ENCODE data around the gene PRKG1. TPM values are rescaled to one million over a fixed set of nuclear protein-coding genes. Genes with fewer than 3 reads are reported as not detected.

Gene PRKG1
- total and polyA plus RNA-seq, 2 donors (not counting 1 experiment from before 2014, with no cell fraction given), result not detected

DNA sequence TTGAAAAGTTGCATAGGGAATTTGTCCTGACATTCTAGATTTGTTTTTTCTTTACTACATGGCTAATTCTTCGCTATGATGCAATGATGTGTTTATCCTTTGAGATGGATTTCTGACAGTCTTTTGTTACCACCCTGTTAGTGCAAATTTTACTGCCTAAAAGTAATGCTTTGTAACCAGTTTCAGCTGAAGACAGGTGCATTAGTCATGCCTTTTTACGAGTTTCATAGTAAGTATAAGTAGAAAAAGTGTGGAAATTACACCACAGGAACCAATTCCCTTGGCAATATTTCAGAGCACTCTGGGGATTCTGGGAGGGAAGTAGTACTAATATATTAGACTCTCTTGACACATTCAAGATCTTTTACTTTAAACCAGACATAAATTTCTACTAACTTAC lies 982.0 kb downstream of the PRKG1 start:
- Histone ChIP-seq H3K79me2 (ENCODE audit: control insufficient read depth, insufficient read depth, low read length) (no peaks in the 10 kb centered on the region), H3K27ac (ENCODE audit: low read length in 2 of 2) (no peak overlapping the region), H3K4me3 (ENCODE audit: control extremely low read depth in 1 of 5, extremely low read depth in 1 of 5, insufficient read depth in 1 of 5, low read depth in 2 of 5, low read length in 4 of 5) (no peak overlapping the region), H3K27me3 (replicated peaks in 1 of 4; ENCODE audit: control extremely low read depth in 1 of 4, control insufficient read depth in 3 of 4, insufficient read depth in 4 of 4, low read length in 3 of 4) (no peaks in the 10 kb centered on the region), H3K9ac (ENCODE audit: low read length) (no peak overlapping the region), H2AFZ (ENCODE audit: insufficient read depth, low read depth, low read length, poor library complexity, severe bottlenecking) (no peak overlapping the region), H3K36me3 (replicated peaks in 1 of 2; ENCODE audit: control extremely low read depth in 1 of 2, control insufficient read depth in 1 of 2, extremely low read depth in 1 of 2, insufficient read depth in 2 of 2, low read length in 1 of 2) (no peaks in the 10 kb centered on the region), H3K4me2 (replicated peaks; ENCODE audit: low read depth, low read length, poor library complexity, severe bottlenecking) (no peak overlapping the region), H3K4me1 (ENCODE audit: control insufficient read depth in 2 of 2, insufficient read depth in 2 of 2, low read length in 2 of 2) (no peaks in the 10 kb centered on the region), H4K20me1 (ENCODE audit: control insufficient read depth, insufficient read depth, low read length, poor library complexity, severe bottlenecking) (no peaks in the 10 kb centered on the region), H3K9me3 (ENCODE audit: control extremely low read depth in 1 of 3, control insufficient read depth in 2 of 3, insufficient read depth in 1 of 3, low read length in 2 of 3) (no peaks in the 10 kb centered on the region)
- TF ChIP-seq, protein P1, sequence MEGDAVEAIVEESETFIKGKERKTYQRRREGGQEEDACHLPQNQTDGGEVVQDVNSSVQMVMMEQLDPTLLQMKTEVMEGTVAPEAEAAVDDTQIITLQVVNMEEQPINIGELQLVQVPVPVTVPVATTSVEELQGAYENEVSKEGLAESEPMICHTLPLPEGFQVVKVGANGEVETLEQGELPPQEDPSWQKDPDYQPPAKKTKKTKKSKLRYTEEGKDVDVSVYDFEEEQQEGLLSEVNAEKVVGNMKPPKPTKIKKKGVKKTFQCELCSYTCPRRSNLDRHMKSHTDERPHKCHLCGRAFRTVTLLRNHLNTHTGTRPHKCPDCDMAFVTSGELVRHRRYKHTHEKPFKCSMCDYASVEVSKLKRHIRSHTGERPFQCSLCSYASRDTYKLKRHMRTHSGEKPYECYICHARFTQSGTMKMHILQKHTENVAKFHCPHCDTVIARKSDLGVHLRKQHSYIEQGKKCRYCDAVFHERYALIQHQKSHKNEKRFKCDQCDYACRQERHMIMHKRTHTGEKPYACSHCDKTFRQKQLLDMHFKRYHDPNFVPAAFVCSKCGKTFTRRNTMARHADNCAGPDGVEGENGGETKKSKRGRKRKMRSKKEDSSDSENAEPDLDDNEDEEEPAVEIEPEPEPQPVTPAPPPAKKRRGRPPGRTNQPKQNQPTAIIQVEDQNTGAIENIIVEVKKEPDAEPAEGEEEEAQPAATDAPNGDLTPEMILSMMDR (IDR thresholded peaks at IDR 0.05), result no peak
- no peak for TF ChIP-seq EZH2 (IDR thresholded peaks at IDR 0.05; ENCODE audit: borderline replicate concordance, insufficient read depth, low read depth, low read length, poor library complexity, severe bottlenecking)
- H3K4me3 Mint-ChIP-seq, result no peak overlapping the region
- ATAC-seq (ENCODE audit: low read depth) (no peak), DNase-seq (no peak)
- WGBS (ENCODE audit: insufficient coverage), result no CpG with 5 or more reads among the region's 2 CpGs
- H3K27me3 Mint-ChIP-seq, result no peaks in the 10 kb centered on the region
- H3K27ac Mint-ChIP-seq, result no peak overlapping the region
- POLR2A ChIA-PET, result no interaction called here
- intact Hi-C loops (cut with micrococcal nuclease), result no loop called here
- H3K4me1 Mint-ChIP-seq, result no peaks in the 10 kb centered on the region
- CTCF ChIA-PET, result no interaction called here
- no peaks in the 10 kb centered on the region for H3K9me3 Mint-ChIP-seq (ENCODE audit: insufficient read depth)

DNA sequence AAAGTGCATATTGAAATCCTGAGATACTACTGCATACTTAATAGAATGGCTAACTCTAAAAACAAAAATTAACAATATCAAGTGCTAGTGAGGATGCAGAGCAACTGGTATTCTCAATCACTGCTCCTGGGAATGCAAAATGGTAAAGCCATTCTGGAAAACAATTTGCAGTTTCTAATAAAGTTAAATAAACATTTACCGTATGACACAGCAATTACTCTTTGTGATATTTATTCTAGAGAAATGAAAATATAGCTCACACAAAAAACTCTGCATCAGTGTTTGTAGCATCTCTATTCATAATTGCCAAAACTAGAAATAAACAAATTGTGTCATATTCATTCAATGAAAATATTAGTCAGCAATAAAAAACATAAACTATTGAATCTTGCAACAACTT lies 984.8 kb downstream of the PRKG1 start:
- ATAC-seq (ENCODE audit: low read depth) (no peak), DNase-seq (no peak)
- intact Hi-C loops (cut with micrococcal nuclease), result no loop called here
- CTCF ChIA-PET, result no interaction called here
- H3K4me1 Mint-ChIP-seq, result no peaks in the 10 kb centered on the region
- H3K79me2 ChIP-seq (ENCODE audit: control insufficient read depth, insufficient read depth, low read length), result no peaks in the 10 kb centered on the region
- no peaks in the 10 kb centered on the region for H3K36me3 ChIP-seq (replicated peaks in 1 of 2; ENCODE audit: control extremely low read depth in 1 of 2, control insufficient read depth in 1 of 2, extremely low read depth in 1 of 2, insufficient read depth in 2 of 2, low read length in 1 of 2)
- no CpG with 5 or more reads among the region's 1 CpG for WGBS (ENCODE audit: insufficient coverage)
- H3K9me3 Mint-ChIP-seq (ENCODE audit: insufficient read depth), result no peaks in the 10 kb centered on the region
- no peak overlapping the region for H3K4me2 ChIP-seq (replicated peaks; ENCODE audit: low read depth, low read length, poor library complexity, severe bottlenecking)
- POLR2A ChIA-PET, result no interaction called here
- H3K27ac ChIP-seq (ENCODE audit: low read length in 2 of 2), result no peak overlapping the region
- H3K4me1 ChIP-seq (ENCODE audit: control insufficient read depth in 2 of 2, insufficient read depth in 2 of 2, low read length in 2 of 2), result no peaks in the 10 kb centered on the region
- H3K9me3 ChIP-seq (ENCODE audit: control extremely low read depth in 1 of 3, control insufficient read depth in 2 of 3, insufficient read depth in 1 of 3, low read length in 2 of 3), result no peaks in the 10 kb centered on the region
- H3K27me3 Mint-ChIP-seq, result no peaks in the 10 kb centered on the region
- H3K27ac Mint-ChIP-seq, result no peak overlapping the region
- no peak overlapping the region for H2AFZ ChIP-seq (ENCODE audit: insufficient read depth, low read depth, low read length, poor library complexity, severe bottlenecking)
- no peaks in the 10 kb centered on the region for H3K27me3 ChIP-seq (replicated peaks in 1 of 4; ENCODE audit: control extremely low read depth in 1 of 4, control insufficient read depth in 3 of 4, insufficient read depth in 4 of 4, low read length in 3 of 4)
- TF ChIP-seq, protein P1 (IDR thresholded peaks at IDR 0.05), result no peak
- TF ChIP-seq EZH2 (IDR thresholded peaks at IDR 0.05; ENCODE audit: borderline replicate concordance, insufficient read depth, low read depth, low read length, poor library complexity, severe bottlenecking), result no peak
- H3K4me3 ChIP-seq (ENCODE audit: control extremely low read depth in 1 of 5, extremely low read depth in 1 of 5, insufficient read depth in 1 of 5, low read depth in 2 of 5, low read length in 4 of 5), result no peak overlapping the region
- no peak overlapping the region for H3K4me3 Mint-ChIP-seq
- no peak overlapping the region for H3K9ac ChIP-seq (ENCODE audit: low read length)
- H4K20me1 ChIP-seq (ENCODE audit: control insufficient read depth, insufficient read depth, low read length, poor library complexity, severe bottlenecking), result no peaks in the 10 kb centered on the region

Measured in B cell (primary cell).